SW 1271 (cell line): ENCODE measurements around the gene TOP3A.
"Not testable (repeated sequence)": the region's sequence is repeated elsewhere in the genome, so short reads cannot be mapped to it uniquely, and the experiment has no call there.

Source experiments
- DNase-seq, 2 experiments: peaks; one replicate each; lab custom pipeline; 2025; lab: John Stamatoyannopoulos, UW

TOP3A gene

GRCh38 chr17:18324140-18325050 is 9.6 kb upstream of the TOP3A start:
- DNase-seq: no peak

GRCh38 chr17:18323507-18324139 is 8.8 kb upstream of the TOP3A start:
- no peak for DNase-seq

- peak in 1 of 2 experiments; percentile 14 for DNase-seq
Observed at GRCh38 chr17:18323007-18323406, 8.2 kb upstream of the TOP3A start.

GRCh38 chr17:18322522-18322921 is 7.7 kb upstream of the TOP3A start:
- no peak for DNase-seq

- DNase-seq: no peak
Observed at GRCh38 chr17:18321309-18321708, 6.5 kb upstream of the TOP3A start.

GRCh38 chr17:18320301-18320700 is 5.5 kb upstream of the TOP3A start:
- DNase-seq: no peak

GRCh38 chr17:18319604-18320256 is 4.9 kb upstream of the TOP3A start:
- peak in 1 of 2 experiments; percentile 30 for DNase-seq

GRCh38 chr17:18318771-18319450 is 4.1 kb upstream of the TOP3A start:
- no peak for DNase-seq

GRCh38 chr17:18318117-18318516 is 3.3 kb upstream of the TOP3A start:
- DNase-seq: no peak

- no peak for DNase-seq
Observed at GRCh38 chr17:18315961-18316360, 1.2 kb upstream of the TOP3A start.

GRCh38 chr17:18315562-18315922 is 748 bp upstream of the TOP3A start:
- DNase-seq: no peak

GRCh38 chr17:18314059-18314730 is 599 bp downstream of the TOP3A start:
- no peak for DNase-seq

GRCh38 chr17:18309202-18309601 is 5.6 kb downstream of the TOP3A start:
- no peak for DNase-seq

- not testable (repeated sequence) for DNase-seq
Observed at GRCh38 chr17:18303206-18303605, 11.6 kb downstream of the TOP3A start.

- DNase-seq: no peak
Observed at GRCh38 chr17:18300725-18301480, 13.9 kb downstream of the TOP3A start.

- not testable (repeated sequence) for DNase-seq
Observed at GRCh38 chr17:18298061-18298460, 16.7 kb downstream of the TOP3A start.

GRCh38 chr17:18291718-18292540 is 22.9 kb downstream of the TOP3A start:
- no peak for DNase-seq

- no peak for DNase-seq
Observed at GRCh38 chr17:18285296-18285695, 29.5 kb downstream of the TOP3A start.

GRCh38 chr17:18281788-18282187 is 33.0 kb downstream of the TOP3A start:
- DNase-seq: no peak

- DNase-seq: no peak
Observed at GRCh38 chr17:18280766-18281371, 33.9 kb downstream of the TOP3A start.
